Measurements from ENCODE around the gene CYTIP.

Gene CYTIP

GRCh38 chr2:157443795-157444640 lies at the start of gene CYTIP:
TSS of gene CYTIP (minus strand) at chr2:157444089. CDS start at chr2:157444020, 69 bp downstream.
- TF ChIP-seq GATA3 (IDR thresholded peaks at IDR 0.05; ENCODE audit: low read depth, low read length) (no peak), GATA2 (IDR thresholded peaks at IDR 0.05; ENCODE audit: low read depth, low read length) (no peak)

GRCh38 chr2:157492189-157492773 lies 48.4 kb upstream of the CYTIP start:
- no peak for TF ChIP-seq GATA3 (IDR thresholded peaks at IDR 0.05; ENCODE audit: low read depth, low read length)
- no peak for TF ChIP-seq GATA2 (IDR thresholded peaks at IDR 0.05; ENCODE audit: low read depth, low read length)

GRCh38 chr2:157489983-157490382 lies 46.1 kb upstream of the CYTIP start:
- TF ChIP-seq GATA3 (IDR thresholded peaks at IDR 0.05; ENCODE audit: low read depth, low read length) (no peak), GATA2 (IDR thresholded peaks at IDR 0.05; ENCODE audit: low read depth, low read length) (no peak)

- TF ChIP-seq GATA3 (IDR thresholded peaks at IDR 0.05; ENCODE audit: low read depth, low read length) (no peak), GATA2 (IDR thresholded peaks at IDR 0.05; ENCODE audit: low read depth, low read length) (no peak)
Measured at GRCh38 chr2:157488877-157489276, 45.0 kb upstream of the CYTIP start.

GRCh38 chr2:157487747-157488146 lies 43.9 kb upstream of the CYTIP start:
- TF ChIP-seq GATA2 (IDR thresholded peaks at IDR 0.05; ENCODE audit: low read depth, low read length) (no peak), GATA3 (IDR thresholded peaks at IDR 0.05; ENCODE audit: low read depth, low read length) (no peak)

- TF ChIP-seq GATA3 (IDR thresholded peaks at IDR 0.05; ENCODE audit: low read depth, low read length) (no peak), GATA2 (IDR thresholded peaks at IDR 0.05; ENCODE audit: low read depth, low read length) (no peak)
Measured at GRCh38 chr2:157487271-157487610, 43.4 kb upstream of the CYTIP start.

GRCh38 chr2:157486596-157487270 lies 42.8 kb upstream of the CYTIP start:
- no peak for TF ChIP-seq GATA2 (IDR thresholded peaks at IDR 0.05; ENCODE audit: low read depth, low read length)

GRCh38 chr2:157480182-157480961 lies 36.5 kb upstream of the CYTIP start:
- TF ChIP-seq GATA3 (IDR thresholded peaks at IDR 0.05; ENCODE audit: low read depth, low read length) (no peak), GATA2 (IDR thresholded peaks at IDR 0.05; ENCODE audit: low read depth, low read length) (no peak)

GRCh38 chr2:157479081-157480027 lies 35.5 kb upstream of the CYTIP start:
- no peak for TF ChIP-seq GATA3 (IDR thresholded peaks at IDR 0.05; ENCODE audit: low read depth, low read length)
- no peak for TF ChIP-seq GATA2 (IDR thresholded peaks at IDR 0.05; ENCODE audit: low read depth, low read length)

GRCh38 chr2:157477919-157478318 lies 34.0 kb upstream of the CYTIP start:
- TF ChIP-seq GATA2 (IDR thresholded peaks at IDR 0.05; ENCODE audit: low read depth, low read length) (no peak), GATA3 (IDR thresholded peaks at IDR 0.05; ENCODE audit: low read depth, low read length) (no peak)

GRCh38 chr2:157476953-157477709 lies 33.2 kb upstream of the CYTIP start:
- no peak for TF ChIP-seq GATA2 (IDR thresholded peaks at IDR 0.05; ENCODE audit: low read depth, low read length)
- no peak for TF ChIP-seq GATA3 (IDR thresholded peaks at IDR 0.05; ENCODE audit: low read depth, low read length)

GRCh38 chr2:157475722-157476390 lies 32.0 kb upstream of the CYTIP start:
- TF ChIP-seq GATA2 (IDR thresholded peaks at IDR 0.05; ENCODE audit: low read depth, low read length) (no peak), GATA3 (IDR thresholded peaks at IDR 0.05; ENCODE audit: low read depth, low read length) (no peak)

Data from SH-SY5Y (cell line).